SK-N-SH (cell line): ENCODE data around the gene CISH. TPM values are rescaled to one million over a fixed set of nuclear protein-coding genes. Genes with fewer than 3 reads are reported as not detected.

Experiments used
- CTCF ChIA-PET: fragments of 300-600, 350-600 bp; formaldehyde crosslinking; extraction: SDS; loops from one replicate; lab custom pipeline; 2021; lab: Yijun Ruan, JAX
- POLR2A ChIA-PET: fragments of 350-600 bp; sonication (Branson Sonifier 250); formaldehyde crosslinking; extraction: SDS; loops from one replicate; lab custom pipeline; 2020; ENCODE audit warnings: antibody characterized with exemption, inconsistent platforms; lab: Yijun Ruan, JAX
- DNase-seq: peaks from one replicate; pipeline ENCODE4 v3.0.0; 2012
- H2AFZ ChIP-seq: fragments of 200-600 bp; sonication (generic); 2 replicates; pipeline ENCODE4 v1.8.1; 2016; ENCODE audit warnings: antibody characterized with exemption, mild to moderate bottlenecking, low read depth
- H3F3A ChIP-seq: fragments of 200-600 bp; sonication (generic); replicated peaks from 2 replicates; pipeline ENCODE3; 2016; ENCODE audit warnings: antibody characterized with exemption, mild to moderate bottlenecking; ENCODE audit not compliant: insufficient read depth
- H3K27ac ChIP-seq, 2 experiments: fragments of 200-500 bp in 1 of 2; fragments of 200-600 bp in 1 of 2; sonication (Bioruptor generic) in 1 of 2; sonication (generic), shearing (Covaris generic) in 1 of 2; 2 replicates each; pipeline versions ENCODE4 v1.5.1 to v1.6.1; 2014 to 2016; ENCODE audit warnings: low read depth in 2 of 2, inconsistent platforms in 1 of 2, low read length in 1 of 2, mild to moderate bottlenecking in 1 of 2, mixed read lengths in 1 of 2
- H3K27me3 ChIP-seq: fragments of 200-600 bp; sonication (generic), shearing (Covaris generic); 2 replicates; pipeline ENCODE4 v1.6.1; 2016; ENCODE audit warnings: mixed run types; ENCODE audit not compliant: insufficient read depth
- H3K36me3 ChIP-seq, 2 experiments: fragments of 200-500 bp in 1 of 2; fragments of 200-600 bp in 1 of 2; sonication (Bioruptor generic) in 1 of 2; sonication (generic) in 1 of 2; replicated peaks in 1 of 2; 2 replicates each; pipeline versions ENCODE3 to v1.5.1; 2014 to 2016; ENCODE audit warnings: low read length in 1 of 2, mild to moderate bottlenecking in 1 of 2; ENCODE audit not compliant: insufficient read depth in 2 of 2, control insufficient read depth in 1 of 2
- H3K4me1 ChIP-seq, 2 experiments: fragments of 200-500 bp in 1 of 2; fragments of 200-600 bp in 1 of 2; sonication (Bioruptor generic) in 1 of 2; sonication (generic), shearing (Covaris generic) in 1 of 2; 2 replicates each; pipeline versions ENCODE4 v1.5.1 to v1.6.1; 2014 to 2016; ENCODE audit warnings: low read depth in 1 of 2, low read length in 1 of 2, mixed run types in 1 of 2; ENCODE audit not compliant: insufficient read depth in 2 of 2, control insufficient read depth in 1 of 2
- H3K4me2 ChIP-seq: fragments of 200-600 bp; sonication (generic), shearing (Covaris generic); 2 replicates; pipeline ENCODE4 v1.6.1; 2017; ENCODE audit warnings: mixed run types
- H3K4me3 ChIP-seq, 2 experiments: fragments of 200-500 bp in 1 of 2; fragments of 200-600 bp in 1 of 2; sonication (Bioruptor generic) in 1 of 2; sonication (generic), shearing (Covaris generic) in 1 of 2; 2 replicates each; pipeline versions ENCODE4 v1.5.1 to v1.8.1; 2014 to 2016; ENCODE audit warnings: low read depth in 2 of 2, inconsistent platforms in 1 of 2, low read length in 1 of 2, mild to moderate bottlenecking in 1 of 2, mixed read lengths in 1 of 2, moderate library complexity in 1 of 2
- H3K79me2 ChIP-seq: fragments of 200-600 bp; sonication (generic); 2 replicates; pipeline ENCODE4 v1.8.1; 2017; ENCODE audit warnings: mild to moderate bottlenecking; ENCODE audit not compliant: insufficient read depth
- H3K9ac ChIP-seq: fragments of 200-600 bp; sonication (generic); 2 replicates; pipeline ENCODE4 v1.6.1; 2017; ENCODE audit warnings: mixed run types
- H3K9me2 ChIP-seq: fragments of 200-600 bp; sonication (generic); 2 replicates; pipeline ENCODE4 v1.6.1; 2017; ENCODE audit warnings: mixed run types
- H3K9me3 ChIP-seq: fragments of 200-600 bp; sonication (generic); 2 replicates; pipeline ENCODE4 v1.6.1; 2017; ENCODE audit warnings: mixed run types, mild to moderate bottlenecking, moderate library complexity
- H4K20me1 ChIP-seq: fragments of 200-600 bp; sonication (generic); 2 replicates; pipeline ENCODE4 v1.6.1; 2017; ENCODE audit warnings: mild to moderate bottlenecking, mixed run types; ENCODE audit not compliant: insufficient read depth
- CTCF ChIP-seq: fragments of 200-600 bp; sonication (generic); IDR thresholded peaks from 2 replicates; pipeline ENCODE4 v1.6.1; 2017; ENCODE audit warnings: antibody characterized with exemption, mild to moderate bottlenecking, moderate library complexity
- ELF1 ChIP-seq: IDR thresholded peaks from 2 replicates; pipeline ENCODE4 v1.4.0; 2012
- EP300 ChIP-seq, 2 experiments: IDR thresholded peaks; 2 replicates each; pipeline versions ENCODE4 v1.4.0 to v1.6.1; 2012; ENCODE audit warnings: borderline replicate concordance in 1 of 2, low read depth in 1 of 2, low read length in 1 of 2
- FOXM1 ChIP-seq: IDR thresholded peaks from 2 replicates; pipeline ENCODE4 v1.4.0; 2012; ENCODE audit warnings: low read depth, mild to moderate bottlenecking
- GABPA ChIP-seq: IDR thresholded peaks from 2 replicates; pipeline ENCODE4 v1.4.0; 2012; ENCODE audit warnings: low read depth, mild to moderate bottlenecking
- IRF3 ChIP-seq: fragments of 150-350 bp; IDR thresholded peaks from 2 replicates; pipeline ENCODE4 v1.6.1; 2016; ENCODE audit warnings: mild to moderate bottlenecking, low read depth, low read length
- PBX3 ChIP-seq: IDR thresholded peaks from 2 replicates; pipeline ENCODE4; 2012
- POLR2AphosphoS5 ChIP-seq: IDR thresholded peaks from 2 replicates; pipeline ENCODE4 v1.6.1; 2012; ENCODE audit warnings: low read depth, low read length
- RAD21 ChIP-seq: IDR thresholded peaks from 2 replicates; pipeline ENCODE4 v1.6.1; 2012; ENCODE audit warnings: mild to moderate bottlenecking, low read length
- RXRA ChIP-seq: IDR thresholded peaks from 2 replicates; pipeline ENCODE4 v1.4.0; 2012; ENCODE audit warnings: low read depth, mild to moderate bottlenecking, borderline replicate concordance
- SIN3A ChIP-seq: IDR thresholded peaks from 2 replicates; pipeline ENCODE4 v1.6.1; 2012; ENCODE audit warnings: low read depth, mild to moderate bottlenecking, low read length, moderate library complexity, borderline replicate concordance
- USF1 ChIP-seq: IDR thresholded peaks from 2 replicates; pipeline ENCODE4 v1.4.0; 2012; ENCODE audit warnings: low read depth, borderline replicate concordance
- WGBS: methylation state at CpG from one replicate; pipeline ENCODE4 v1.1.6; 2017; ENCODE audit warnings: low lambda C conversion rate; 5-methylcytosine and 5-hydroxymethylcytosine counted together
- polyA plus RNA-seq, 3 experiments: library from polyadenylated mRNA; depleted of rRNA; stranded (reverse); fragments of >200 nt; gene quantifications; 2 replicates each; pipeline ENCODE4 v1.2.3, GENCODE V29; 2012
- TF ChIP-seq, protein P1 (sequence below): fragments of 150-350 bp; IDR thresholded peaks from 2 replicates; pipeline ENCODE4 v1.6.1; 2017; ENCODE audit warnings: antibody characterized with exemption, low read length, low read depth, borderline replicate concordance

CISH gene
- polyA plus RNA-seq, 1 of the 3 experiments (the other 2 are of a cell fraction), result 2.6 TPM

GRCh38 chr3:50611464-50612233 lies at the start of gene CISH (continued):
- TF ChIP-seq IRF3 (0 out of 2 replicates have a peak, but pooled peaks have one; percentile 36), FOXM1 (no peak), POLR2AphosphoS5 (peak; percentile 41; the same call in 1 of the 2 replicates), RXRA (no peak; the same call in 1 of the 2 replicates)

- ChIA-PET CTCF (no interaction called here), POLR2A (interaction anchor here (0.7 kb wide), 1 partner anchor 91 kb away, joined by 4 read pairs; no protein-coding TSS in a partner anchor)
- Histone ChIP-seq H3K36me3 (no peaks in the 10 kb centered on the region), H3K27ac (no peak overlapping the region), H3K4me3 (no peak overlapping the region), H3K4me2 (no peak overlapping the region), H4K20me1 (no peaks in the 10 kb centered on the region), H3K9me2 (no peaks in the 10 kb centered on the region), H3K9me3 (no peaks in the 10 kb centered on the region), H3K4me1 (peaks cover 0 to 9% of the 10 kb centered on the region in 2 experiments; a peak in 1 of 4 replicates), H3K27me3 (no peaks in the 10 kb centered on the region; the same call in 1 of the 2 replicates), H3K79me2 (no peaks in the 10 kb centered on the region), H3K9ac (no peak overlapping the region), H3F3A (no peaks in the 10 kb centered on the region), H2AFZ (no peak overlapping the region)
- WGBS, result 80% methylated on average over 6 of the region's 10 CpGs
- TF ChIP-seq, protein P1, sequence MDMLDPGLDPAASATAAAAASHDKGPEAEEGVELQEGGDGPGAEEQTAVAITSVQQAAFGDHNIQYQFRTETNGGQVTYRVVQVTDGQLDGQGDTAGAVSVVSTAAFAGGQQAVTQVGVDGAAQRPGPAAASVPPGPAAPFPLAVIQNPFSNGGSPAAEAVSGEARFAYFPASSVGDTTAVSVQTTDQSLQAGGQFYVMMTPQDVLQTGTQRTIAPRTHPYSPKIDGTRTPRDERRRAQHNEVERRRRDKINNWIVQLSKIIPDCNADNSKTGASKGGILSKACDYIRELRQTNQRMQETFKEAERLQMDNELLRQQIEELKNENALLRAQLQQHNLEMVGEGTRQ, result no peak
- TF ChIP-seq GABPA, result no peak
- TF ChIP-seq RAD21, result no peak
- no peak for TF ChIP-seq SIN3A
- no peak for DNase-seq
These were observed 48.8 kb upstream of the CISH start for GRCh38 chr3:50660386-50660785.

DNA sequence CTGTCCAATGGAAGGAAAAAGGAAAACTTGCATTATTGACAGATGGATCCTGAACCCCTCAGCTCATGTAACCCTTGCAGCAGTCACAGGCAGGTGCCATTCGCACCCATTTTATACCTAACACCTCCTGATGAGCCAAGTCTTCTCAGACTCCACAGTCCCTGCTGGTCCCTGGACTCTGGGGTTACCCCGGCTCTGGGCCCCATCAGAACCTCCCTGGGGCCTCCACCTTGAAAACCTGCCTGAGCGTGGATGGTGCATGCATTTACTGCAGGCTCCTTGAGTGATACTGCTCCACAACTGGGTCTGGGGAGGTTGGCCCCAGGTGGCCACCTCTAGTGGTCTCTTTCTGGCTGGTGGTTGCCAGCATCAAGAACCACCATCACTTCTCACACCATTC lies 47.3 kb upstream of the CISH start:
- Histone ChIP-seq H3K79me2 (no peaks in the 10 kb centered on the region), H3K27me3 (no peaks in the 10 kb centered on the region; the same call in 1 of the 2 replicates), H3K9me2 (no peaks in the 10 kb centered on the region), H4K20me1 (no peaks in the 10 kb centered on the region), H3F3A (no peaks in the 10 kb centered on the region), H3K4me2 (no peak overlapping the region), H3K36me3 (no peaks in the 10 kb centered on the region), H3K27ac (no peak overlapping the region), H3K9ac (no peak overlapping the region), H3K4me3 (no peak overlapping the region), H3K9me3 (no peaks in the 10 kb centered on the region), H3K4me1 (peaks cover 0 to 9% of the 10 kb centered on the region in 2 experiments; a peak in 1 of 4 replicates), H2AFZ (no peak overlapping the region)
- DNase-seq, result no peak
- no peak for TF ChIP-seq ELF1
- TF ChIP-seq USF1, result no peak
- no peak for TF ChIP-seq EP300 (IDR thresholded peaks at IDR 0.05; ENCODE audit: borderline replicate concordance in 1 of 2, low read depth in 1 of 2, low read length in 1 of 2)
- TF ChIP-seq CTCF, result no peak
- no peak for TF ChIP-seq PBX3
- ChIA-PET CTCF (interaction anchor here (0.7 to 1.5 kb wide), 4 partner anchors 17 to 42 kb away, joined by 3 to 5 read pairs (median 4); partner anchors contain the start of gene MAPKAPK3), POLR2A (no interaction called here)
- WGBS, result 71% methylated on average over 3 of the region's 3 CpGs
